Measurements from ENCODE around the gene SFXN5.
"Not testable (repeated sequence)": the region's sequence is repeated elsewhere in the genome, so short reads cannot be mapped to it uniquely, and the experiment has no call there.

SFXN5 gene

DNA sequence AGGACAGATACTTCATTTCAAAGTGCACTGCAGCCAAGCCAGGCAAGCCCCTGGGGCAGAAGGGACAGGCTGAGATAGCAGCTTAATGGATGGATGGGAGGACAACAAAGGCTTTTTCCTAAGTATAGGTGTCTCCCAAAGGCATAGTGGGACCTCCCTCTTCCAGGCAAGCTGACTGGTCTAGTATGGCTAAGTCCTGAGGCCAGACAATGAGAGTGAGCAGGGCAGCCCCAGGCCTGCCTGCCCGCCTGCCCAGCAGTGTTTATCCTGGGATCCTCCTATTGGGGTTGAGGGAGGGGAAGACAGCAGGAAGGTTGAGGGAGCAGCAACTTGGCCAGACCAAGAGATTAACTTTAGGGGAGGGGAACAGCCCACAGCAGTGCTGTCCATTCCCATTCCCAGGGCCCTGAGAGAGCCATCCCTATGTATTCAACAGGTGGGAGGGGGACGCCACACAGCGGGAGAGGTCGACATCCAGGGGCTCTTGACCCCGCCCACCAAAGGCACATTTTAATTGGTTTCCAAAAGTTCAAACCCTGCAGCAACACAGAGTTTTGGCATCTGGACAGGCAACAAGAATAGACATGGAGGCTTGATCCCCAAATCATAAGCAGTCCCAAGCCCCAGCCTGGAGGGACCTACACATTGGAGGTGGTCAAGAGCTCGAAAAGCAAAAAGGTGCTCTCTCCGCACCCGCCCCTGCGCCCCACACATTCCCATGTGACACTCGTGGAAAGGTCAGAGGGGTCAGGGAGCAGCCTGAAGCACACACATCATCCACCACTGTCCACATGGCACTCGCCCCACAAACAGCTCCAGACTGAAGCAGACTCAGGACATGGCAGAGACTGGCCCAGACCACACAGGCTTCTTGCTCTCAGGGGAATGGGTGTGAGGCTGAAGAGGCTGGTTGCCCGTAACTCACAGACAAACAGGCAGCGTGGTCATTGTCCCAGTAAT lies 2.9 kb upstream of the SFXN5 start:
- Histone ChIP-seq H3K9ac (ENCODE audit: low read length) (no peak overlapping the region), H3K9me3 (ENCODE audit: low read length) (no peaks in the 10 kb centered on the region), H3K36me3 (ENCODE audit: insufficient read depth, low read length) (peaks cover 14% of the 10 kb centered on the region), H3K27ac (ENCODE audit: low read depth, low read length) (no peak overlapping the region), H3K4me1 (ENCODE audit: insufficient read depth, low read length) (peaks cover 13% of the 10 kb centered on the region), H3K4me3 (ENCODE audit: low read depth in 1 of 2, low read length in 2 of 2) (no peak overlapping the region), H3K27me3 (ENCODE audit: control insufficient read depth in 1 of 2, insufficient read depth in 2 of 2, low read length in 2 of 2) (no peaks in the 10 kb centered on the region)

DNA sequence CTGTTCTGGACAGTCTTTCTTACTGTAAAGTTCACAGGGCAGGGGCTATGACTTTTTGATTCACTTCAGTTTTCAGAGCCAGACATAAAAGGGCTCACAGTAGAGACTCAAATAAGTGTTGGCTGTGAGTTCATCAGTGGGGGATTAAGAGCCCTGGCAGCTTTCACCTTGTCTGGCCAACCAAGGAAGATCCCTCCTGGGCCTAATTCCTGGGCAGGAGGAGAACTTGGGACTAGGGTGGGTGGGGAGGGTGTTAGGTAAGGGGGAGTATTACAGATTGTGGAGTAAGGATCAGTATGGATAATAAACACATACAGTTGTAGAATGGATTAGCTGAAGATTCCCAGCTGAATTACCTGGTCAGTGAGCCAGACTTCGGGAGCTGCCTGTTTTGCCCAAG lies 904 bp upstream of the SFXN5 start:
- peaks cover 22% of the 10 kb centered on the region for H3K4me1 ChIP-seq (ENCODE audit: insufficient read depth, low read length)
- H3K27me3 ChIP-seq (ENCODE audit: control insufficient read depth in 1 of 2, insufficient read depth in 2 of 2, low read length in 2 of 2) = no peaks in the 10 kb centered on the region
- H3K9me3 ChIP-seq (ENCODE audit: low read length) = no peaks in the 10 kb centered on the region
- peaks cover 10% of the 10 kb centered on the region for H3K36me3 ChIP-seq (ENCODE audit: insufficient read depth, low read length)
- peak overlapping the region; percentile 85 to 92 for H3K4me3 ChIP-seq (ENCODE audit: low read depth in 1 of 2, low read length in 2 of 2)
- H3K27ac ChIP-seq (ENCODE audit: low read depth, low read length) = peak overlapping the region; percentile 97
- peak overlapping the region; percentile 70 for H3K9ac ChIP-seq (ENCODE audit: low read length)

DNA sequence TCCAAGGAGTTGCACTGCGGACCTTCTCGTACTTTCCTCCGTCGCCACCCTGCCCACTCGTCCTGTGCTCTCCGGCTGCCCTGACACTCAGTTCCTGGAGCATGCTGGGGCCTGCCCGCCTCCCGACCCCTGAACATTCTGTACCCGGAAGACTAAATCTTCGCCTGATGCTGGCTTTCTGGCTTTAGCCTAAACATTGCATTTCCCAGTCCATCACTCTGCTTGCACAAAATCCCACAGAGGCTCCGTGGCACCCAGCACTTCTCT lies 550 bp upstream of the SFXN5 start:
- Histone ChIP-seq H3K36me3 (ENCODE audit: insufficient read depth, low read length) (peaks cover 10% of the 10 kb centered on the region), H3K9ac (ENCODE audit: low read length) (peak overlapping the region; percentile 70)

DNA sequence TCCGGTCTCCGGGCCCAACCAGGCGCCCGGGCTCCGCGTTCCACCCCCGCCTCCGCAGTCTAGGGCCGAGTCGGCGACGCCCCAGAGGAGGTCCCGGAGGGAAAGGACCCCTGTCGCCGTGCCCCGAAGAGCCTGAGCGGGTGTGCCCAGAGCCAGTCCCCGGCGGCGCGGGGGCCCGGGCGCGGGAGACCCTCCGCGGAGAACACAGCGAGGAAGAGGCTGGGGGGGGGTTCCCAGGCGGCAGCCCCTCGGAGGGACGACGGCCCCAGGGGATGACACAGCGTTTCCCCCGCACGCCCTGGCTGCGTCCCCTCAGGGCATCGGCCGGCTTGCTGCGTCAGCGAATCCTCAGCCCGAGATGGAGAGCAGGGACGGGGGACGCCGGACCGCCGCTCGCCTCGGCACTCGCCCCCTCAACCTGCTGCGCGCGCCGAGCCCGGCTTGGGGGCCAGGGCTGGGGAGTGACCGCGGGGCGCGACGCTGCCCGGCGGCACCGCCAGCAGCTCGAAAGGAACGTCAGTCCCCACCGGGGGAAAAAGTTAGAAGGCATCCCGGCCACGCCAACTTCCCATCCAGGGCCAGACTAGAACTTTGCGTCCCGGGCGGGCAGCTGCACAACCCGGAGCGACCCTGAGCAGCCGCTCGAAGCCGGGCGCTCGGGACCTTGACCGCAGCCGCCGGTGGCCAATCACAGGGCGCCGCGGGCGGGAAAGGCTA lies 711 bp downstream of the SFXN5 start:
- H3K27ac ChIP-seq (ENCODE audit: low read depth, low read length) = peak overlapping the region; percentile 97

More for the DNA sequence above, 550 bp upstream of the SFXN5 start:
- no peaks in the 10 kb centered on the region for H3K9me3 ChIP-seq (ENCODE audit: low read length)
- peak overlapping the region; percentile 85 to 92 for H3K4me3 ChIP-seq (ENCODE audit: low read depth in 1 of 2, low read length in 2 of 2)
- peak overlapping the region; percentile 97 for H3K27ac ChIP-seq (ENCODE audit: low read depth, low read length)
- H3K4me1 ChIP-seq (ENCODE audit: insufficient read depth, low read length) = peaks cover 22% of the 10 kb centered on the region
- H3K27me3 ChIP-seq (ENCODE audit: control insufficient read depth in 1 of 2, insufficient read depth in 2 of 2, low read length in 2 of 2) = no peaks in the 10 kb centered on the region

DNA sequence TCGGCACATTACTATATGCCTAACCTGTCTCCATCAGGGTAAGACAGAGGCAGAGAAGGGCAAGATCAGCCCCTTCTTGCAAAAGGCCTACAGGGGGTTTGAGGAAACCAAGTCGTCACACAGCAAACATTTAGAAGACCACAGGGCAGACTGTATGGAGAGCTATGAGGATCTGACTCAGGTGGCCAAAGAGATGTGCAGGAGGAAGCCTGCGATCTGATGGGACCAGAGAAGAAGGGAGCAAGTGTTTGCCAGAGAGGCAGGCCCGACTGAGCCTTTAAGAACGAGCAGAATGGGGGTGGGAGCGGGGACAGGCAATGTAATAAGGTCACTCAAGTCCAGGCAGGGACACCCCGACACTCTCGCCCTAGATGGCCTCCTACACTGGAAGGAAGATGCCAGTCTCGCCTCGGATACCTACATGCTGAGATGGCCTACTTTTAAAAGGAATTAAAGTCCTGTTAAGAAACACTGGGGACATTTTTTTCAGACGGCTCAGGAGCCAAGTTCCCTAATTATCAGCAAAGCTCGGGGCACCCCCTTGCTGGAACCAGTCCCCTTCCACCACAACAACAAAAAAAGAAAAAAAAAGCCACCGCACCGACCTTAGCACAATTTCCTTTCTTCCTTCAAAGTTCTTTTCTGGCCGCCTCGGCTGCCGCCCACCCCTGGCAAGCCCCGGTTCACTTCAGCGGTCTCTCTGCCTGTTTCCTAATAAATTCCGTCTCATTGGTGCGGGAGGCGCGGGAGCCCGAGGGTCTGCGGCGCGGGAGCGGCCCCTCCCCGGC lies 1.5 kb downstream of the SFXN5 start:
- H3K36me3 ChIP-seq (ENCODE audit: insufficient read depth, low read length) = peaks cover 6% of the 10 kb centered on the region
- peak overlapping the region; percentile 85 to 92 for H3K4me3 ChIP-seq (ENCODE audit: low read depth in 1 of 2, low read length in 2 of 2)
- no peaks in the 10 kb centered on the region for H3K27me3 ChIP-seq (ENCODE audit: control insufficient read depth in 1 of 2, insufficient read depth in 2 of 2, low read length in 2 of 2)
- H3K9ac ChIP-seq (ENCODE audit: low read length) = peak overlapping the region; percentile 80
- H3K9me3 ChIP-seq (ENCODE audit: low read length) = no peaks in the 10 kb centered on the region
- H3K4me1 ChIP-seq (ENCODE audit: insufficient read depth, low read length) = peaks cover 22% of the 10 kb centered on the region
- H3K27ac ChIP-seq (ENCODE audit: low read depth, low read length) = peak overlapping the region; percentile 97

More for the DNA sequence above, 711 bp downstream of the SFXN5 start:
- Histone ChIP-seq H3K9me3 (ENCODE audit: low read length) (no peaks in the 10 kb centered on the region), H3K36me3 (ENCODE audit: insufficient read depth, low read length) (peaks cover 10% of the 10 kb centered on the region), H3K9ac (ENCODE audit: low read length) (peak overlapping the region; percentile 80), H3K27me3 (ENCODE audit: control insufficient read depth in 1 of 2, insufficient read depth in 2 of 2, low read length in 2 of 2) (no peaks in the 10 kb centered on the region), H3K4me3 (ENCODE audit: low read depth in 1 of 2, low read length in 2 of 2) (peak overlapping the region; percentile 85 to 92), H3K4me1 (ENCODE audit: insufficient read depth, low read length) (peaks cover 22% of the 10 kb centered on the region)

DNA sequence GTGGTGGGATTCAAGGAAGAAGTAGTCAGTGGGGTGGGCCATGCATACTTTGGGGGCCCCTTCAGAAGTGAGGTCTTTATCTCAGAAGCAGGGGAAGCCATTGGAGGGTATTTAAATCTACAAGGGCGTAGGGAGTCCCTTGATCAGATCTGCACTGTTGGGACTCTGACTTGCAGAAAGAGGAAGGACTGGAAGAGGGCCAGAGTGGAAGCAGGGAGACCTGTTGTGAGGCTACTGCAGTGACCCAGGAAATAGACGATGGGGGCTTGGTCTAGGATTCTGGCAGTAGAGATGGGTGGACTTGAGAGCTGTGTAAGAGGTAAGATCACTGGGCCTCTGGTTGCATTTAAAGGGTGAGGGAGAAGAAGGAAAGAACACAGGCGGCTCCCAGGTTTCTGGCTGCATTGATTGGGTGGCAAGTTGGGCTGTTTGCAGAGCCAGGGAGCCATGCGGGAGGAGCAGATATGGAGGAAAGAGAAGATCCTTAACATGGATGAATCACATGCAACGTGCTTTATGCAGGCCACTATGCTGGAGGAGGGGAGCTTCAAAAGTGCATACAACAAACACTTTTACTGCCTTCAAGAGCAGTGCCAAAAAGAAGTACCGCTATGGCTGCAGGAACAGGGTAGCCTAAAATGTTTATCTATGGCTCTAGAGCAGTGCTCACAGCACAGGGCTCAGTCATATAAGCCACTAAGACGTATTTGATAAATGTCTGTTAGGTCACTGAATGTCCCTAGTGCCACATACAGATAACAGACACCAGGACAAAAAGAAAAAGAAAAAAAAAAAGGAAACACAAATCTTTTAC lies 2.3 kb downstream of the SFXN5 start:
- no peak overlapping the region for H3K9ac ChIP-seq (ENCODE audit: low read length)
- H3K4me1 ChIP-seq (ENCODE audit: insufficient read depth, low read length) = peaks cover 26% of the 10 kb centered on the region
- no peaks in the 10 kb centered on the region for H3K36me3 ChIP-seq (ENCODE audit: insufficient read depth, low read length)
- no peaks in the 10 kb centered on the region for H3K9me3 ChIP-seq (ENCODE audit: low read length)
- H3K27ac ChIP-seq (ENCODE audit: low read depth, low read length) = no peak overlapping the region
- peak overlapping the region; percentile 85 to 92 for H3K4me3 ChIP-seq (ENCODE audit: low read depth in 1 of 2, low read length in 2 of 2)
- H3K27me3 ChIP-seq (ENCODE audit: control insufficient read depth in 1 of 2, insufficient read depth in 2 of 2, low read length in 2 of 2) = no peaks in the 10 kb centered on the region

DNA sequence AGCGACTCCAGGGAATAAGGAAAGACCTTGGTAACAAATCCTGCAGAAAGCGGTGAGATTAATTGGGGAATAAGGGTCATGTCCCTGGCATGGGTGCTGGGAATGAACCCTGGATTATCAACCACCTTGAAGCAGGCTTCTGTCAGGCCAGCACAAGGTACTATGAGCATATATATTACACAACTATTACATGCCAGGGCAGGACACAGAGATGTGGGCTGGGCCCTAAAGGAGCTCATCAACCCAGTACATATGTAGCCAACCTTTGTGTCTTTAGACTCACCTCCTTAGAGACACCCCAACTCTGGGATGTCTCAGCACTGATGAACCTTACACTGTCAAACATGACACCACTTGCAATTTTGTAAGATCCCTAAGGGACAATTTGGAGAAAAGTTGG lies 3.4 kb downstream of the SFXN5 start:
- Histone ChIP-seq H3K27ac (ENCODE audit: low read depth, low read length) (no peak overlapping the region), H3K36me3 (ENCODE audit: insufficient read depth, low read length) (no peaks in the 10 kb centered on the region), H3K4me3 (ENCODE audit: low read depth in 1 of 2, low read length in 2 of 2) (no peak overlapping the region), H3K9me3 (ENCODE audit: low read length) (no peaks in the 10 kb centered on the region), H3K9ac (ENCODE audit: low read length) (no peak overlapping the region), H3K27me3 (ENCODE audit: control insufficient read depth in 1 of 2, insufficient read depth in 2 of 2, low read length in 2 of 2) (no peaks in the 10 kb centered on the region), H3K4me1 (ENCODE audit: insufficient read depth, low read length) (peaks cover 32% of the 10 kb centered on the region)

DNA sequence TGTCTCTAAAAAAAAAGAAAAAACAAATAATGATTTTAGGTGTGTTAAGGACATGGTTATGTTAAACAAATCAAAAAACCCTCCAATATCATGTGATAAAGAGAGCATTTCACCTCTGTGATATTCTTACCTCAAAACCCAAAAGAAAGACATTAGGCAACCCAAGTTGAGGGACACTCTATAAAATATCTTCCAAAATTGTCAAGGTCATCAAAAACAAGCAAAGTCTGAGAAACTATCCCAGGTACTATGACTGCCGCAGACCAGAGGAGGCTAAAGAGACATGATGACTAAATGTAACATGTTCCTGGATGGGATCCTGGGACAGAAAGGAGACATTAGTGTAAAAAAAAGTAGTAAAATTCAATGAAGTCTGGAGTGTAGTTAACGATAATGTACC lies 4.5 kb downstream of the SFXN5 start:
- H3K9me3 ChIP-seq (ENCODE audit: low read length) = no peaks in the 10 kb centered on the region
- H3K36me3 ChIP-seq (ENCODE audit: insufficient read depth, low read length) = no peaks in the 10 kb centered on the region
- H3K27ac ChIP-seq (ENCODE audit: low read depth, low read length) = no peak overlapping the region
- H3K27me3 ChIP-seq (ENCODE audit: control insufficient read depth in 1 of 2, insufficient read depth in 2 of 2, low read length in 2 of 2) = no peaks in the 10 kb centered on the region
- H3K4me1 ChIP-seq (ENCODE audit: insufficient read depth, low read length) = peaks cover 29% of the 10 kb centered on the region
- no peak overlapping the region for H3K4me3 ChIP-seq (ENCODE audit: low read depth in 1 of 2, low read length in 2 of 2)
- no peak overlapping the region for H3K9ac ChIP-seq (ENCODE audit: low read length)

- not testable (repeated sequence) for H3K27me3 ChIP-seq (ENCODE audit: control insufficient read depth in 1 of 2, insufficient read depth in 2 of 2, low read length in 2 of 2); H3K9ac ChIP-seq (ENCODE audit: low read length); H3K9me3 ChIP-seq (ENCODE audit: low read length); H3K36me3 ChIP-seq (ENCODE audit: insufficient read depth, low read length); H3K4me3 ChIP-seq (ENCODE audit: low read depth in 1 of 2, low read length in 2 of 2); H3K27ac ChIP-seq (ENCODE audit: low read depth, low read length)
- peaks cover 26% of the 10 kb centered on the region for H3K4me1 ChIP-seq (ENCODE audit: insufficient read depth, low read length)
These were observed 6.4 kb downstream of the SFXN5 start for GRCh38 chr2:73065070-73065469.

- no peaks in the 10 kb centered on the region for H3K36me3 ChIP-seq (ENCODE audit: insufficient read depth, low read length)
- H3K27me3 ChIP-seq (ENCODE audit: control insufficient read depth in 1 of 2, insufficient read depth in 2 of 2, low read length in 2 of 2) = no peaks in the 10 kb centered on the region
- H3K4me3 ChIP-seq (ENCODE audit: low read depth in 1 of 2, low read length in 2 of 2) = no peak overlapping the region
- no peak overlapping the region for H3K27ac ChIP-seq (ENCODE audit: low read depth, low read length)
- no peaks in the 10 kb centered on the region for H3K9me3 ChIP-seq (ENCODE audit: low read length)
- H3K9ac ChIP-seq (ENCODE audit: low read length) = no peak overlapping the region
- peaks cover 17% of the 10 kb centered on the region for H3K4me1 ChIP-seq (ENCODE audit: insufficient read depth, low read length)
These were observed 7.3 kb downstream of the SFXN5 start for GRCh38 chr2:73063909-73064875.
